Activated CD4-positive, alpha-beta T cell treated with anti-CD3 and anti-CD28 coated beads, Interleukin-2, amount 50 U/mL, for 16 hours (primary cell): ENCODE measurements around the gene C21orf91.

ENCODE experiments used
- DNase-seq: peaks from one replicate; pipeline ENCODE4 v3.0.0-alpha.2; 2020

C21orf91 gene

GRCh38 chr21:17819114-17819876 lies at the start of gene C21orf91:
Gene C21orf91 (minus strand): TSS chr21:17819356. CDS start chr21:17818318, 1,038 bp downstream.
- peak; percentile 91 for DNase-seq

GRCh38 chr21:17866590-17866989 lies 47.4 kb upstream of the C21orf91 start:
- no peak for DNase-seq

GRCh38 chr21:17859661-17860060 lies 40.5 kb upstream of the C21orf91 start:
- no peak for DNase-seq

- DNase-seq: no peak
Observed at GRCh38 chr21:17858747-17859146, 39.6 kb upstream of the C21orf91 start.

GRCh38 chr21:17854745-17855144 lies 35.6 kb upstream of the C21orf91 start:
- no peak for DNase-seq

- no peak for DNase-seq
Observed at GRCh38 chr21:17853393-17854275, 34.5 kb upstream of the C21orf91 start.

GRCh38 chr21:17848228-17848627 lies 29.1 kb upstream of the C21orf91 start:
- DNase-seq: peak; percentile 21

- no peak for DNase-seq
Observed at GRCh38 chr21:17841103-17841502, 21.9 kb upstream of the C21orf91 start.

GRCh38 chr21:17834639-17835354 lies 15.6 kb upstream of the C21orf91 start:
- DNase-seq: no peak

GRCh38 chr21:17829472-17829871 lies 10.3 kb upstream of the C21orf91 start:
- DNase-seq: no peak

- no peak for DNase-seq
Observed at GRCh38 chr21:17828223-17828622, 9.1 kb upstream of the C21orf91 start.

- no peak for DNase-seq
Observed at GRCh38 chr21:17823846-17824245, 4.7 kb upstream of the C21orf91 start.

- DNase-seq: no peak
Observed at GRCh38 chr21:17821121-17821520, 2.0 kb upstream of the C21orf91 start.

GRCh38 chr21:17819877-17820229 lies 697 bp upstream of the C21orf91 start:
- DNase-seq: peak; percentile 66

GRCh38 chr21:17818186-17819113 lies 706 bp downstream of the C21orf91 start:
- DNase-seq: peak; percentile 43

- no peak for DNase-seq
Observed at GRCh38 chr21:17813353-17813752, 5.8 kb downstream of the C21orf91 start.

GRCh38 chr21:17805966-17806365 lies 13.2 kb downstream of the C21orf91 start:
- DNase-seq: no peak

GRCh38 chr21:17803536-17803935 lies 15.6 kb downstream of the C21orf91 start:
- DNase-seq: no peak

GRCh38 chr21:17802572-17802971 lies 16.6 kb downstream of the C21orf91 start:
- no peak for DNase-seq

GRCh38 chr21:17799414-17800164 lies 19.6 kb downstream of the C21orf91 start:
- DNase-seq: no peak

- DNase-seq: no peak
Observed at GRCh38 chr21:17798796-17799195, 20.4 kb downstream of the C21orf91 start.
